Ovary (tissue), 9 donors: ENCODE data around the gene KCNMB2. TPM values are rescaled to one million over a fixed set of nuclear protein-coding genes. Genes with fewer than 3 reads are reported as not detected.

ENCODE experiments used
- DNase-seq, 5 donors: peaks; one replicate each; pipeline ENCODE4 v3.0.0-alpha.2; 2019 to 2020
- H3K27ac ChIP-seq, 2 donors: fragments of 200-600 bp; one replicate each; pipeline versions ENCODE4 v1.5.1 to v1.8.0; 2019 to 2022
- H3K27me3 ChIP-seq: fragments of 200-600 bp; one replicate; pipeline ENCODE4 v1.8.0; 2022
- H3K36me3 ChIP-seq: fragments of 200-600 bp; sonication (generic); one replicate; pipeline ENCODE4 v1.5.1; 2019
- H3K4me1 ChIP-seq: one replicate; pipeline ENCODE4 v1.8.1; 2013; ENCODE audit warnings: mild to moderate bottlenecking, moderate library complexity; ENCODE audit not compliant: insufficient read depth
- H3K4me3 ChIP-seq: fragments of 200-600 bp; sonication (generic); one replicate; pipeline ENCODE4 v1.5.1; 2017
- H3K9me3 ChIP-seq, 2 donors: fragments of 200-600 bp in 1 of 2; sonication (generic) in 1 of 2; one replicate each; pipeline versions ENCODE4 v1.5.1 to v1.8.1; 2013 to 2019; ENCODE audit warnings: mild to moderate bottlenecking in 1 of 2, moderate library complexity in 1 of 2
- CTCF ChIP-seq, 3 donors: fragments of 450-650 bp in 2 of 3; fragments of 200-600 bp in 1 of 3; IDR thresholded peaks; one replicate each; pipeline versions ENCODE4 v1.5.1 to v1.8.0; 2016 to 2022; ENCODE audit warnings: antibody characterized with exemption in 3 of 3, mild to moderate bottlenecking in 1 of 3
- EP300 ChIP-seq: sonication (generic); formaldehyde crosslinking; IDR thresholded peaks from one replicate; pipeline ENCODE4 v1.6.1; 2017; ENCODE audit warnings: antibody characterized with exemption
- POLR2A ChIP-seq: fragments of 450-650 bp; IDR thresholded peaks from one replicate; pipeline ENCODE4 v1.6.1; 2017; ENCODE audit warnings: antibody characterized with exemption, mild to moderate bottlenecking, moderate library complexity
- WGBS, 3 donors: extraction: QIAGEN DNeasy Blood & Tissue Kit in 1 of 3; methylation state at CpG; one replicate each; pipeline versions ENCODE4 v1.1.5 to v1.1.7; 2013 to 2017; 5-methylcytosine and 5-hydroxymethylcytosine counted together
- intact Hi-C, 4 donors: fragments of 100-400 bp; cut with DNase I; formaldehyde crosslinking; loops; one replicate each; pipeline versions ENCODE4 v1.11.0 to v1.15.1; 2022 to 2023
- polyA plus RNA-seq, 2 donors: library from polyadenylated mRNA; stranded (reverse); fragments of 200-250 nt in 1 of 2; fragments of 350-450 nt in 1 of 2; fragmentation: Illumina TruSeq in 1 of 2; extraction: RNeasy Lipid Tissue Mini Kit (QIAGEN cat#74804) in 1 of 2; gene quantifications; one replicate each; pipeline ENCODE4 v1.2.3, GENCODE V29; 2013 to 2014
- total RNA-seq, 7 donors: library from RNA; depleted of rRNA in 2 of 7; stranded (reverse); fragments of >200 nt in 2 of 7; fragmentation: NEBNext Ultra II Directional in 3 of 7; extraction: Animal tissue kit (Norgen Biotek cat#: 25700) in 3 of 7; gene quantifications; one replicate each; pipeline versions ENCODE4 v1.1.0 to v1.2.4, GENCODE V29; 2016 to 2023
- donor health status: DM: no; HTN: no; CAD: no; lungs with moderate emphysema.
- donor health status: DM: no; HTN: no; CAD: no.
- donor health status: Bipolar disorder and iron deficiency.
- donor health status: DM: yes; HTN: yes; CAD: no.
- donor health status: DM: no; HTN: no; CAD: no.
- donor health status: DM: yes; HTN: yes; CAD: no.

KCNMB2 gene
- total and polyA plus RNA-seq, 9 donors: 5.7 to 11.6 (median 7.5) TPM

DNA sequence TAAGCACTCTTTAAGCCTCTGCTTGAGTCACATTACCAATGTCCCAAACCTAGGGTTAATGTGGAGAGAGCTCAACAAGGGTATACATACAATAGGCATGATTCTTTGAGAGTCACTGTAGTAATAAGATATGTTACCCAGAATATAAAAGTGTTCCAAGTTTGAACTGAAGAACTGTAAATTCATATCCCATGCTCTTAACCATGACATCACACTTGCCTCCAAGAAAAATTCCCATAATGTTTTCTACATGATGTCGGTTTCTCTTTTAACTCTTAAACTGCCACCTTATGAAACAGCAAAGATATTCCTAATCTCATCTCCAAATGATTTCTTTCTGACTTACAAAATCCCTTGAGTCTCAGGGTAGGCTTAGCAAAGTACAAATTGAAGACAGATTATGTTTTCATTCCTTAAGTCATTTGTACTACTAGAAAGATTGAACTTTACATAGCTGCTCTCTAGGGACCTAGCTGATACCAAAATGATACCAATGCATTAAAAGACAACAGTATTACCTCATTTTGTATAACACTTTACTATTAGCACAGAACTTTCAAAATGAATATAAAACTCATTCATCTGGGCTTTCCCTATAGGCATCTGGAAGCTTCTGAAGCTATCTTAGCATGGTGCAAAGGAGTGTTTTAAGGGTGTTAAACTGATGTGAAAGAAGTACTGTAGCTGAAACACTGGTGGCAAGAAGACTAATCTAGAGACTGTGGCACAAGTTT, 127.1 kb downstream of the KCNMB2 start:
- WGBS, 3 donors: 47 to 54% (median 51%) methylated on average over 1 of the region's 1 CpG
- TF ChIP-seq EP300 (no peak), CTCF (IDR thresholded peaks at IDR 0.05) (no peak), POLR2A (no peak)
- H3K9me3 ChIP-seq: no peaks in the 10 kb centered on the region
- H3K27ac ChIP-seq: no peak overlapping the region
- no peak for DNase-seq
- intact Hi-C loops: no loop called here
- H3K4me3 ChIP-seq: no peak overlapping the region
- no peaks in the 10 kb centered on the region for H3K4me1 ChIP-seq
- H3K27me3 ChIP-seq: no peaks in the 10 kb centered on the region
- no peaks in the 10 kb centered on the region for H3K36me3 ChIP-seq

DNA sequence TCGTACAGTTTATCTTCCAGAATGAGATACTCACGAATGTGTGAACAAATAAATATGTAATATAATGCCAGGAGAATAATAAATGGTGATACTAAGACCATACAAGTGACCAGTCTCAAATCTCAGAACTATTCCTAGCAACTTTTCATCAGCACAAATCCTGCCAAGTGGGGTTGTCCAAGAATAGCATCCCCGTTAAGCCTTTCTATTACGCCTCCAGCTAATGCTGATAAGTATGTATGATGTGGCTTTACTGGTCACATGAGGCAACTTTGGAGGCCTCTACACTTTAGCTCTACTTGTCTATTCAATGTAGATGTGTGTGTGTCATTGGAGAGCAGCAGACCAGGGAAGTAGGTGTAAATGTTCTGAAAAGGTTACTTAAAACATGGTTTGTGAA, 129.5 kb downstream of the KCNMB2 start:
- intact Hi-C loops: no loop called here
- Histone ChIP-seq H3K4me1 (no peaks in the 10 kb centered on the region), H3K4me3 (no peak overlapping the region), H3K27me3 (no peaks in the 10 kb centered on the region), H3K36me3 (no peaks in the 10 kb centered on the region), H3K9me3 (no peaks in the 10 kb centered on the region), H3K27ac (no peak overlapping the region)
- no peak for TF ChIP-seq CTCF (IDR thresholded peaks at IDR 0.05)
- no peak for TF ChIP-seq POLR2A
- no peak for TF ChIP-seq EP300
- WGBS, 3 donors: 32 to 52% (median 40%) methylated on average over 4 of the region's 4 CpGs
- DNase-seq: no peak

DNA sequence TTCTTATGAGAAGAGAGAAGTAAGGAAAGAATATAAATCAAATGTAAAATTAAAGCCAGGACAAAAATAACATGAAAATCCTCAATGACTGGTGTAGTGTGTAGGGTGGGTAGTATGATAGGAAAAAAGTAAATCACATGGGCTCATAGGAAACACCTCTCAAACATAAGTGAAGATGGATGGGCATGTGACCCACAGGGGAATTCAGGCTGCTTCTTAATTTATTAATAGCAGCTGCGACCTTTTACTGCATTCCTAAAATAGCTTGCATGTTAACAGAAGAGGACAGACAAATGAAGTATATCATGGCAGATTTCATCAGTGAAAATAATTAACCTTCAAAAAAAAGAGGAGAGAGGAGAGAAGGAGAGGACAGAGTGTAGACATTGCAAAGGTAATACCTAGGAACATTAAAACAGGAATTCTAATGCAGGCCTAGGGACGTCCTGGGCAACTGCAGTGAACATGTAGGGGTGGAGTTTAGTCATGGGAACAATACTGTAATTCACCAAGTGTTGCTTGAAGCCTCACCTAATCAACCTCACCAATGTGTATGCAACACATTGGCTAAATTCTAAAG, 132.9 kb downstream of the KCNMB2 start:
- Histone ChIP-seq H3K36me3 (no peaks in the 10 kb centered on the region), H3K27me3 (no peaks in the 10 kb centered on the region), H3K4me3 (no peak overlapping the region), H3K9me3 (no peaks in the 10 kb centered on the region), H3K27ac (no peak overlapping the region), H3K4me1 (peaks cover 2% of the 10 kb centered on the region)
- TF ChIP-seq CTCF (IDR thresholded peaks at IDR 0.05) (no peak), POLR2A (no peak), EP300 (no peak)
- DNase-seq: no peak
- intact Hi-C loops: no loop called here
- 28 to 46% (median 31%) methylated on average over 2 of the region's 2 CpGs for WGBS, 3 donors

GRCh38 chr3:178669758-178670157, 133.5 kb downstream of the KCNMB2 start:
- H3K4me3 ChIP-seq: no peak overlapping the region
- no peak for DNase-seq
- intact Hi-C loops: no loop called here
- 86 to 95% (median 95%) methylated on average over 2 of the region's 2 CpGs for WGBS, 3 donors
- H3K9me3 ChIP-seq: no peaks in the 10 kb centered on the region
- H3K27ac ChIP-seq: no peak overlapping the region
- peaks cover 2% of the 10 kb centered on the region for H3K4me1 ChIP-seq
- TF ChIP-seq CTCF (IDR thresholded peaks at IDR 0.05) (no peak), EP300 (no peak), POLR2A (no peak)
- no peaks in the 10 kb centered on the region for H3K27me3 ChIP-seq
- H3K36me3 ChIP-seq: no peaks in the 10 kb centered on the region
